GM19452 (cell line): ENCODE measurements around the gene GAS7.

Experiments
- ATAC-seq: cut with Tn5 transposase; IDR thresholded peaks from one replicate; pipeline ENCODE4 v1.9.1; 2021; ENCODE audit not compliant: unreplicated experiment

The GAS7 gene

DNA sequence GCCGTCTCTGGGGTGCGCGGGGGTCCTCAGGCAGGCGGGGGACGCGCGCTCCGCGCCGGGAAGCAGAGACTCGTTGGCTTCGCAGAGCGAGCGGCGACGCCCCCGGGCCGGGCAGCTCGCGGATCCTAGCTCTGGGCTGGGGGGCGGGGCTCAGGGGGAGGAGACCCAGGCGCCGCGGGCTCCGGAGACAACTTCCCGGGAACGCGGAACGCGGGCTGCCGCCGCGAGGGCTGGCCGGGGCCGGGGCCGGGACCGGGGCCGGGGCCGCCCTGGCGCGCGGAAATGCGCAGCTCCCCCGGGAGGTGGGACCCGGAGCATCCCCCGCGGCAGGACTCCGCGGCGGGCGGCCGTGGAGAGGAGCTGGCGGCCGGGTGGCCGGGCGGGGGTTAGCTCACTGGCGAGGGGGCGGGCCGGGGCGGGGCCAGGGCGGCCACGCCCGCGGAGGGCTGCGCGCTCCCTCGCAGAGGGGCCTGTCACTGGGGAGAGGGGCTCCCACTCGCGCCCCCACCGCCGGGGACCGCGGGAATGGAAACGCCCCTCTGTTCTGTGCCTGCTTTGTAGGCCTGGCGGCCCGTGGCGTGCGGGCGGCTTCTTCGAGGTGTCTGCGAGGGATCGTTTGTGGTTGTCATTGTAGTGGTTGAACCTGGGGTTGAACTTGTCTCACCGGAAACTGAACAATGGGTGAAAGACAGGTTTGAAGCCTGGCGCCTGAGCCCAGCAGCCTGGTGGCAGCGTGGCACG lies at the start of gene GAS7:
Gene GAS7, minus strand, starts transcription at position 98 of the 741 bp plus-strand sequence.
- ATAC-seq: peak; percentile 74

DNA sequence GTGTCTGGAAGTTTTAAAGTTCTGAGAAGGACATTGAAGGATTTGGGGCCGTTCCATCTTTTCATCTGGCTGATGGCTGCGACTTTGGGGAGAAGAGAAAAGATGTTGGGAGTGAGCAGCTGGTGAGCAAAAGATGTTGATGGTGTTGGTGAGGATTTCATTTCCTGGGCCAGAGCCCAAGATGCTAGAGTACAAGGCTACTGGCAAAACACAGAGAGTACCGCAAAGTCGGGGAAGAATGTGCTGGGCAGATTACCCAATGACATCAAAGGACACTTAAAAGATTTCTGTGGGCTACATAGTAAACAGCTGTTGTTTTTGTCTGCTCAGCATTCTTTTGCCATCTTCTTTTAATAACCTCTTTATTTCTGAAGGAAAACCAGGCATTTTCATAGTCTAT lies 49.4 kb upstream of the GAS7 start:
- no peak for ATAC-seq

DNA sequence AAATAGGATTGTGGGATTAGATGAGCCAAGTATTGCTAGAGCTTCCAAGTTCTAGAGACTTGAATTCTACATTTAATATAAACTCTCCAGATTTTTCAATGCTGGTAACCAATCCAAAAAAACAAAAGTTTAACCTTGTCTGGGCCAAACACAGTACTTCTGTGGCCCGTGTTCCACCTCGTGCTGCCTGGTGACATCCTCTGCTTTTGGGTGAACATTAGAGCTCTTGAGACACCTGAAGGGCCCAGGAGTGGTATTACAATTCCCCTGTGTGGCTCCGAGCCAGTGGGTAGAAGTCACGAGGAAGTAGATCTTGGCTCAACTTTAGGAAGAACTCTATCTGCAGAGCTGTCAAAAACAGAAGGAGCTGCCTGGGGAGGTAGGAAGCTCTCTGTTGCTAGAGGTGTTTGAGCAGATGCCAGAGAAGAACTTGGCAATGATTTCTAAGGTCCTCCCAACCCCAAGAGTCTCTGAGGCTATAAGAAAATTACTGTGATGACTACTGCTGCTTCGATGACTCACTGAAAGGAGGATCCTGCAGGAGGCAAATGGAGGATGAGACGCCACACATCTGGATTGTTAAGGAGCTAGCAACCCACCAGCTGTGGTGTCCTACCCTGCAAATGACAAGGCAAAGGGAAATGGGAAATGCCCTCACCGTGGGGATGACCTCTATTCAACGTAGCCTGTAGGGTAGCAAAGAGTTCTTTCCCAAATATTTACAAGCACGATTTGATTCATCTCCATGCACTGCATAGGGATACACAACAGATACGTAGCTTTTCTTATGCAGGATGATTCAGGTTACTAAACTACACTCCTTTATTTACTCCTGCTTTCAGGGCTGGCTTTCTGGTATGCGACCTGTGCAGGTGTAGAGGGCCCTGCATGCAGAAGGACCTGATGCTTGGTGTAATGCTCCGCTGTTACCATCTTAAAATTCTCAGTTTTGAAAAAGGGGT lies 45.8 kb upstream of the GAS7 start:
- no peak for ATAC-seq

DNA sequence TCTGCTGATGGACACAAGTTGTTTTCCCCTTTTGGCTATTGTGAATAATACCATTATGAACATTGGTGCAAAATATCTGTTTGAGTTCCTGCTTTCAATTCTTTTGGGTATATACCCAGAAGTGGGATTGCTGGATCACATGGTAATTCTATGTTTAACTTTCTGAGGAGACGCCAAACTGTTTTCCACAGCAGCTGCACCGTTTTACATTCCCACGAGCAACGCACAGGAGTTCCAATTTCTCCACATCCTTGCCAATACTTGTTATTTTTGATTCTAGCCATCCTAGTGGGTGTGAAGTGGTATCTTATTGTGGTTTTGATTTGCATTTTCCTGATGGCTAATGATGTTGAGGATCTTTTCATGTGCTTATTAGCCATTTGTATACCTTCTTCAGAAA lies 43.4 kb upstream of the GAS7 start:
- no peak for ATAC-seq

DNA sequence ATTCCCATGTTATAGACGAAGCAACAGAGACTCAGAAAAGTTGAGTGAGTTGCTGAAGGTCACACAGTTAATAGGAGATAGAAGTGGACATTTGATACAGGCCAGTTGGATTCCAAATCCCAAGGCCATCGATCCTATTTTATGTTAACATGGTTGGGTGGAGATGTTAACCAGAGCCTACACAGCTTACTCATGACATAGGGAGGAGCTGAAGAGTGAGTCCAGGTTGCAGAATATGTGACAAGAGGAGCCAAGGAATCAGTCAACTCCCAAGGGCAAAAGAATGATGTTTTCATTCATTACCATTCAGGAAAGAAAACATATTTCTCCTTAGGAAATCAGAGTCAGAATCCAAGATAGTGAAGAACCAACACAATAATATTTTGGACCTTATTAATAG lies 40.3 kb upstream of the GAS7 start:
- ATAC-seq: no peak

DNA sequence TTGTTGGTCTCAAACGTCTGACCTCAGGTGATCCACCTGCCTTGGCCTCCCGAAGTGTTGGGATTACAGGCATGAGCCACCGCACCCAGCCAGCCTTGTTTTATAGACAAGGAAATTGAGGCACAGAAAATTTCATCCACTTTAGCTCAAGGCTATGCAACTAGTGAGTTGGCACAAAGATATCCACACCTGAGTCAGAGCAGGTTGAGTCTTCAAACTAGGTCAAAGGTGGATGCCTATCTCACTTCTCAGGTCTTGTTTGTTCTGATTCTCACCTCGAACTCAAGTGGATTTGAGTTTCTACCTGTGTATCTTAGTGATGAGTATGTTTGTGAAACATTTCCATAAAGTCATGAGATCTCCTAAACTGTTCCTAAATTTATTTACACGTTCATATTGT lies 35.6 kb upstream of the GAS7 start:
- no peak for ATAC-seq

DNA sequence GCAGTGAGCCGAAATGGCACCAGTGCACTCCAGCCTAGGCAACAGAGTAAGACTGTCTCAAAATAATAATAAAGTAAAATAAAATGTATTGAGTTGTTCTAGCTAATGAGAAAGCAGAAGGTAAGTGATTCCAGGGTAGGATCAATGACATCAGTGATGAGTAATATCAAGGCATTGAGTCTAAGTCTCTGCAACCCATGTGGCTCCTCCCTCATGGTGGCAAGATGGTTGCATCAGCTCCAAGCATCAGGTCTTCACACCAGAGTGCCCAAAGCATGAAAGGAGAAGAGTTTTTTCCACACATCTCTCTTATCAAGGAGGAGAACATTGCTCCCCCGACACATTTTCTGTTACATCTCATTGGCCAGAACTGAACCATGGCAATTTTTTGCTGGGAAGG lies 34.8 kb upstream of the GAS7 start:
- no peak for ATAC-seq

DNA sequence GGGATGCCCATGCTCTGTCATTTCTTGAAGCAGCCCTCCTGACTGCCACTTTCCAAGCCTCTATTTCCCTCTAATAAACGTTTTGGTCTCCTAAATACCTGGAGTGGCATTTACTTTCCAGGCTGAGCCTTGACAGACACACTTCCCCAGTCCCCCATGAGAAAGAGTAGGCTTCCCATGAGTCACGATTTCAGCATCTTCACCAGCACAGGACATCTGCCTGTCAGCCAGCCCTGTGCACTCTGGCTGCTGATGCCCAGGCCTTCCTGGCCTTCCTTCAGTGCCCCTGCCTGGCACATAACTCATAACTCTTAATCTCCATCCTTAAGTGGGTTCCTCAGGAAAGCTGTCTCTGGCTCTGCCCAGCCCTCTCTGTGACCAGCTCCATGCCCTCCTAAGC lies 30.8 kb upstream of the GAS7 start:
- no peak for ATAC-seq

DNA sequence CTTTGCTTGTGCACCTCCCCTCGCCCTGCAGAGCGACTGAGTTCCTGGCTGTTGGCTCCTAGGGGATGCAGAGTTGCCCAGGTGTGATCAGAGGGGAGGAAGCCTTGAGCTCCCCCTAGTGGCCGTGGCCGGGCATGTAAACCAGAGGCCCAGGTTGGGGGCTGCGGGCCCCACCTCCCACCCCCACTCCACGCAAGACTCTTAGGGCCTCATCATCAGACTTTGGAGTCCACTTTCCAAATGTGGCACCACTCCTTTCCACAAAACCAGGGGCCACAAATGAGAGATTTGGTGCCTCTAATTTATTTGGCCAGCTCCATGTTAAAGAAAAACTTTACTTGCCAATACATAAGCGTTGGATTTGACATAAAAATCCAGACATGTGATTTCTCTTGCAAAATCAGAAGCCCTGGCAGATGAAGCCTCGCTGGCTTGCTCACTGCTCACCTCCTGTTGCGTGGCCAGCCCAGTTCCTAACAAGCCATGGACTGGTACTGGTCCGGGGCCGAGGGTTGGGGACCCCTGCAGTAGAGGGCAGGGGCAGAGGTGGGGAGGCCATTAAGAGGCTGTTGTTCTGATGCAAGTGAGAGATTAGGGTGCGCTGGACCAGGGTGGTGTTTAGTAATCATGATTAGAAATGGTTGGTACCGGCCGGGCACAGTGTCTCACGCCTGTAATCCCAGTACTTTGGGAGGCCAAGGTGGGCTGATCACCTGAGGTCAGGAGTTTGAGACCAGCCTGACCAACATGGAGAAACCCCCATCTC lies 28.7 kb upstream of the GAS7 start:
- peak; percentile 74 for ATAC-seq

DNA sequence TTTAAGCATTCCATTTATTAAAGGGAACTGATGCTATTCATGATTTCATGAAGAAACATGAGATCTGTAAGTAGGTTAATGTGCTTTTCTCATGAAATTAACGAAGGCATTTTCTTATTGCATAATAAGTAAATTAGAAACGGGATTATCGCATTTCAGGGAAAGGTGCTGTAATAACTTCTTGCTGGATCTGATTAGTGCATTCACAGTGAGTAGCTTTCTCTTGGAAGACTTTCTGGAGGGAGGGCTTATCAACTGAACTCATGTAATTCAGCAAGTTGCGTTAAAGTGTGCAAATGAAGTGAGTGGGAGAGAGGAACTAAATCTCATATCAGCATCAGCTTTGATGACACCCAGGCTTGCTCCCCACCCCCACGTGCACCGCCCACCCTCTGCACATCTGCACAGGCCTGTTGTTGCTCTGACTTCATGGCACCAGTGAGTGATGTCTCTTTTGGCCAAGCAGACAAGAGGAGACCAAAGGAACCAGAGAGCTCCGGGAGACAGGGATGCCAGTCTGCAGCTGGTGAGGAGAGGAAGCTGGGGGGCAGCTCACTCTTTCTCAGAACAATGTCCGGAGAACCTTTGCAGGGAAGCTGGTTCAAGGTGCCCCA lies 26.3 kb upstream of the GAS7 start:
- ATAC-seq: no peak

DNA sequence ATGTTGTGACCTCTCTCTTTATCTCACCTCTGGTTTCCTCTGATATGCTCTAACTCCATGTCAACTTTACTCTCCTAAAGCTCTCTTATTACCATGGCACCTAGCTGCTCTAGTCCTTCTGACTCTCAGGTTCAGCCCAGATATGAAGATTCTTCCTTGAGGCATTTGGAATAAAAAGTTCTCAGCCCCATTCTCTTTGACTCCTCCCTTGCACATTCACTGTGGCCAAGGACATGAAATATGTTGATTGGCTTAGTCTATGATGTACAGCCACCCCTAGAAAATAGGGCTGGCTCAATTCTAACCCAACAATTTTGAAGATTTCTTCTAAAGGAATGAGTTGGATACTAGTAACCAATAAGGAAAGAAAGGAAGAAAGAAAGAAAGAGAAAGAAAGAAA lies 20.8 kb upstream of the GAS7 start:
- ATAC-seq: no peak

DNA sequence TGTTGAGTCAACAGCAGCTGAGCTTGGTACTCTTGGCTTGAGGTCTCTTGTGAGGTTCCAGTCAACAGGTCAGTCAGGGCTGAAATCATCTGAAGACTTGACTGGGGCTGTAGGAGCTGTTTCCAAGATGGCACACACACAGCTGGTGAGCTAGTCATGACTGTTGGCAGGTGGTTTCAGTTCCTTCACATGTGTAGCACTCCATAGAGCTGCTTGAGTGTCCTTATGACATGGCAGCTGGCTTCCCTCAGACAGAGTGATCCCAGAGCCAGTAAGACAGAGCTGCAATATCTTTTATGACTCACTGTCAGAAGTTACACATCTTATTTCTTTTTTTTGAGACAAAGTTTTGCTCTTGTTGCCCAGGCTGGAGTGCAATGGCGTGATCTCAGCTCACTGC lies 19.5 kb upstream of the GAS7 start:
- ATAC-seq: no peak

DNA sequence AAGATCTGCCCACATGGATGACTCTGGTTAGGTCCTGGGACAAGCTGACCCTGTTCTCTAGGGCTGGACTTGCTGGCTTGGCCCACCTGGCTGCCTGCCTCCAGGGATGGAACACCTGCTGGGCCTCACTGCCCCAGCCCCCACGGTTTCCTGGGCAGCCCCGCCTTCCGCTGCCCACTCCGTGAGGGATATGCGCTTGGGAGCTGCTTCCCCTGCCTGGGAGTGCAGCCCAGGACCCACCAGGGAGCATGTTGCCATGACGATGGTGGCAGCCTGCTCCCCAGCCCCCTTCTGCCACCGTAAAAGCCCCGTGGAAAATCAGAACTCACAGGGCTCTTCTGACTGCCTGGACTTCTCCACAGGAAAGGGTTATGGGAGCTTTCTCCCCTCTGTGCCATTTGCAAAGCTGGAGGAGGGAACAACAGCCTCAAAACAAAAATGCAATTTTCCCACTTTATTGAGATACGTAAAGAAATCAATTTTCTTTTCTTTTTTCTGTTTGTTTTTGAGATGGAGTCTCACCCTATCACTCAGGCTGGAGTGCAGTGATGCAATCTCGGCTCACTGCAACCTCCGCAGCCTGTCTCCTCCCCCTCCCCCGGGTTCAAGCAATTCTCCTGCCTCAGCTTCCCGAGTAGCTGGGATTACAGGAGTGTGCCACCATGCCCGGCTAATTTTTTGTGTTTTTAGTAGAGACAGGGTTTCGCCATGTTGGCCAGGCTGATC lies 18.0 kb upstream of the GAS7 start:
- no peak for ATAC-seq

DNA sequence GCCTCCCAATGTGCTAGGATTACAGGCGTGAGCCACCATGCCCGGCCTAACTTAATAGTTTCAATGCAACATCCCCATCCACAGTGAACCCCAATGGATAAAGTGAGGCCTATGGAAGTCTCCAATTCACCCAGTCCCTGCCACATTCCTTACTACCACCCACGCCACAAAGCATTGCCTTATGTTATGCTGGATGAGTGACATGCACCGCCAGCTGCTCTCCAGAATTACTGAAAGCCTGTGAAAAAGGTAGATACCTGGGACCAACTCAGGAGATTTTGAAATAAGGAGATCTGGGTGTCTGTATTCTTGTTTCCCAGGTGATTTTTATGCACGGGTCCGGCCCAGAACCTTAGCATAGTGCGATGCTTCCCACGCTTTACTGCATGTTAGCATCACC lies 16.9 kb upstream of the GAS7 start:
- no peak for ATAC-seq

DNA sequence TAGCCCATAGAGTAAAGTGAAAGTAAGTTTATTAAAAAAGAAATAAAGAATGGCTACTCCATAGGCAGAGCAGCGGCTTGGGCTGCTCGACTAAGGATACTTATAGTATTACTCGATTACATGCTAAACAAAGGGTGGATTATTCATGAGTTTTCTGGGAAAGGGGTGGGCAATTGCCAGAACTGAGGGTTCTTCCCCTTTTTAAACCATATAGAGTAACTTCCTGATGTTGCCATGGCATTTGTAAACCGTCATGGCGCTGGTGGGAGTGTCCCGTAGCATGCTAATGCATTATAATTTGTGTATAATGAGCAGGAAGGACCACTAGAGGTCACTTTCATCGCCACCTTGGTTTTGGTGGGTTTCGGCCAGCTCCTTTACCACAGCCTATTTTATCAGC lies 13.3 kb upstream of the GAS7 start:
- ATAC-seq: no peak

DNA sequence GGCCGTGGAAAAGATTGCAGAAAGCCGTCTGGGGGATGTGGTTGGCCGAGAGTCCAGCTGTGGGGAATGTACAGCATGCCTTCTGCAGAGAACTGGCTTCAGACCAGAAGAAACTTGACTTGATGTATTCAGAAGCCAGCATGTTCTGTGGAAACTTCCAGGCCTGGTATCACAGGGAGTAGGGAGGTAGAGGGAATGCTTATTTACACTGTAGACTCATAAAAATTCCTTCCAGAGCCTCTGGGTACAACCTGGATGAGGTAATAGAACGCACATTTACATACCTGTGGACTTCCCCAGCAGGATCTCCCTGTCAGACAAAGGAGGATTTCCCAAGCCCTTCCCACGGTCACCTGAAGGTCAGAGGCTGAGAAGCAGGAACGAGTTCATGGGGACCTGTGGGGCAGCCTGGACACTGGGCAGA lies 11.8 kb upstream of the GAS7 start:
- no peak for ATAC-seq

DNA sequence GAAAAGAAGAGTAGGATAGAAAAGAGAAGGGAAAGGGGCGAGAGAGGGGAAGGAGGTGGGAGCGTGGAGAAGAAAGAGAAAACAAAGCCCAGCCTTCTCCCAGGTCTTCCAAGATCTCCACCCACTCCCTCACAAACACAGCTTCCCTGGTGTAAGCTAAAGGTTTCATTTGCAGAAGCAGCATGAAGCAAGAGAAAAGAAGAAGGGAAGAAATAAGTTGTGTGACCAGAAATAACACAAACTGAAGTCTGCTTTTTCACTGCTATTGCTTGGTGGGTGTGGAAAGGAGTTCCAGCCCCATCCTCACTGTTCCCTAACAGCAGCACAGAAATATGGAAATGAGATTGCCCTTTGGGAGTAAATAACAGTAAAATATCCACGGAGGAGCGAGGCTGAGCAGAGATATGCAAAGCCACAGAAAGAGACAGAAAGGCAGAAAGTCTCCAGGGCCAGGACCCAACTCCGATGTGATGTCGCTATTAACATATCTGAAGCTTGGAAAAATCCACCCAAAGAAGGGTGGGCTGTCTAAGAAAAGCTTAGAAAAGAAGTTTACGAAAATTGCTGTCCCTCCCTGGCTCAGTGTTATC lies 10.3 kb upstream of the GAS7 start:
- no peak for ATAC-seq

DNA sequence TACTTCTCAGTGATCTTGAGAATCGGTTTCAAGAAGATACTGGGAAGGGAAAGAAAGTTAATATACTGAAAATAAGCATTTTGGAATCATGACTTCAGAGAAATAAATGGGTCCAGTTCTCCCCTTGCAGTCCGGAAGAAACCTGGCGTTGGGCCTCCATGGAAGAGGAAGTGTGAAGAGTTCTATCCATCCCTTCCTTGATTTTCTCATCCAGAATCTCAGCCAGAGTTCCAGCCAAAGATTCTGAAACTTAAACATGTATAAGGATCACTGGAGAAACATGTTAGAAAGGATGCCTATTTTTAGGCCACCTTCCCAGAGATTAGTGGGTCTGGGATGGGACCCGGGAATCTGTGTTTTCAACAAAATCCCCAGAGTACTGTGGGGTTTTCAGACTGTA lies 8.7 kb upstream of the GAS7 start:
- ATAC-seq: no peak

DNA sequence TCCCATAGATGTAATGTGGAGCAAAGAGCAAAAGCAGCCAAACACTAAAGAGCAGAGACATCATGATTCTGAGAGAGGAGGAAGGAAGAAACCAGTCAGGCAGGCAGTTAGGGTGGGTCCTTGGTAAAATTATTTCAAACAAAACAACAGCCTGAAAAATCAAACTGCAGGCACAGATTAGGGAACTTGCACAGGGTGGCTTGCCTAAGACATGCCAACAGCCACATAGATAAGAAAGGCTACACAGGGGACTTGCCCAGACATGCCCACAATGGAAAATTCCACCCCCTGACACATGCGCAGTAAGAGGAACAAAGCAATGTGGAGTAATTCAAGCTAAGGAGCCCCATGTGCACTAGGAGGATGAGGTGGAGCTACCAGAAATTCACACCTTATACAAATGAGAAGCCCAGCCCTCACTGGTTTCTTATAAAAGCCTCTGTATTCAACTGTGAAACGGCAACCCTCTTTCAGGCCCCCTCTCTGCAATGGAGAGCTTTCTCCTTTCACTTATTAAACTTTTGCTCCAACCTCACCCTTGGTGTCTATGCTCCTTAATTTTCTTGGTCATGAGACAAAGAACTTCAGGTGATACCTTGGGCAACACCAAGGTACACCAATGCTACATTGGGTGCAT lies 7.3 kb upstream of the GAS7 start:
- no peak for ATAC-seq

DNA sequence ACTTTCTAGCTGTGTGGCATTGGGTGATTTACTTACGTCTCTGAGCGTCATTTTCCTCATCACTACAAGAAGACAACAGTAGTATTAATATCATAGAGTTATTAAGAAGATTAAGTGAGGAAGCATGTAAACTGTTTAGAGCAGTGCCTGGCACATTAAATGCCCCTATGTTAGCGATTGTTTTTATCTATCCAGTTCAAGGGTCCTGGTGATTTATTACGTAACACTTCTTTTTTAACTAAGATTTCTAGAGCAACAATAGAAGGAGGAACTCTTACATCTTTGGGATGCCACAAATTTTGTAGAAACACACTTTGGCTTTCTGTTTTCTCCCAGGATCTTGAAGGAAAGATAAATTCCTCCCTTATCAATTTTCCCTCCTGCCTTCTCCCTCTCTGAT lies 3.3 kb upstream of the GAS7 start:
- ATAC-seq: no peak
